ENCODE measurements around the gene COL8A2.

The COL8A2 gene

DNA sequence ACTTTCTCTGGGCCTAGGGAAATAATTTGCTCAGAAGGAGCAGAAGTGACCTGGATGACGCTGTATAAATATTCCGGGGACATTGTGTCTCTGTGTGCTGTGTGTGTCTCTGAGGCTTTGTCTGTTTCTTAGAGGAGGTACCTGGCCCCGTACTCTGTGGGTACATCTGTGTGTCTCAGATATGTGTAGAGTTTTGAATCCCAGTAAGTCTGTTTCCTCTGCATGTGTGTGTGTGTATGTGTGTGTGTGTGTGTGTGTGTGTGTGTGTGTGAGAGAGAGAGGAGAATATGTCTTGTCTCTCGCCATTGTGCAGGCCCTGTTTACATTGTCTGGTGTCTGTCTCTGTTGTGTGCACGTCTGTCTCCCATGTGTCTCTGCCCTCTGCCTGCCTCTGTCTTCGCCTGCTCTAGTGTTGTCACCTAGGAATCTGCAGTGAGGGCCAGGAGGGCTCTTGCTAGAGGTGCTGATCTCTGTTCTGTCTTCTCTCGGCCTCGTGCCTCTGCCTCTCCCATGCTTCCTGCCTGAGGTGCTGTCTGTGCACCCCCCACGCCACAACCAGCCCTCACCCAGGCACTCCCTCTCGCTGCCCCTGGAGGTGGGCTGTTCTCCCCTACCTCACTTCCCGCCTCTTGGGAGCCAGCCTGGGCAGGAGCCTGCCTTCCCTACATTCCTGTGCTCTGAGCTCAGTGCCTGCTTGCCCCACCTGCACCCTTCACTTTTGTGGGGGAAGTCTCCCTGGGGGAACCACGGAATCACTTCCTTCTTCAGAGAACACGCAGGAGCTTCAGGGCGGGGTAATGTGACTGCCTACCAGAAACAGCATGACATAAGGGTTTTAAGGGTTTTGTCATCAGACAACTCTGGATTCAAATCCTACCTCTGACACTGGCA lies 36.9 kb upstream of the COL8A2 start:
- Histone ChIP-seq H2AK5ac (ENCODE audit: low read length) (no peak overlapping the region), H3K27ac (ENCODE audit: low read depth, low read length) (peak overlapping the region; percentile 91), H3K79me2 (ENCODE audit: control insufficient read depth, insufficient read depth, low read length, poor library complexity) (peaks cover 39% of the 10 kb centered on the region), H3K4me1 (ENCODE audit: control insufficient read depth in 1 of 2, insufficient read depth in 2 of 2, low read length in 2 of 2) (peaks cover 34 to 42% of the 10 kb centered on the region in 2 experiments), H3K9ac (ENCODE audit: low read length) (no peak overlapping the region), H2AFZ (ENCODE audit: insufficient read depth, low read length, poor library complexity) (no peak overlapping the region), H3K36me3 (ENCODE audit: control insufficient read depth in 1 of 2, insufficient read depth in 2 of 2, low read length in 2 of 2) (peaks cover 15 to 22% of the 10 kb centered on the region in 2 experiments), H3K14ac (ENCODE audit: low read length) (no peak overlapping the region), H3K18ac (ENCODE audit: low read length) (peak overlapping the region; percentile 49), H3K23ac (ENCODE audit: low read length) (no peak overlapping the region), H3K4ac (ENCODE audit: low read depth, low read length) (peak overlapping the region; percentile 61), H4K12ac (ENCODE audit: low read depth, low read length) (no peak overlapping the region), H2BK5ac (ENCODE audit: low read depth, low read length, poor library complexity) (no peak overlapping the region), H4K91ac (ENCODE audit: low read depth, low read length) (no peak overlapping the region), H4K8ac (ENCODE audit: low read depth, low read length) (no peak overlapping the region), H2BK120ac (ENCODE audit: insufficient read depth, low read length, poor library complexity) (peak overlapping the region; percentile 16), H3K4me3 (ENCODE audit: low read depth, low read length) (no peak overlapping the region), H3K9me3 (ENCODE audit: insufficient read depth, low read depth, low read length) (no peaks in the 10 kb centered on the region), H3K4me2 (ENCODE audit: low read length) (peak overlapping the region; percentile 34), H3K79me1 (ENCODE audit: low read length) (peaks cover 10% of the 10 kb centered on the region), H2BK12ac (ENCODE audit: low read length) (no peak overlapping the region), H3K27me3 (ENCODE audit: insufficient read depth, low read length) (no peaks in the 10 kb centered on the region)
- peak; percentile 22 to 41 for DNase-seq
- no CpG with 5 or more reads among the region's 14 CpGs for WGBS (ENCODE audit: extremely low coverage, insufficient coverage, insufficient read length)

DNA sequence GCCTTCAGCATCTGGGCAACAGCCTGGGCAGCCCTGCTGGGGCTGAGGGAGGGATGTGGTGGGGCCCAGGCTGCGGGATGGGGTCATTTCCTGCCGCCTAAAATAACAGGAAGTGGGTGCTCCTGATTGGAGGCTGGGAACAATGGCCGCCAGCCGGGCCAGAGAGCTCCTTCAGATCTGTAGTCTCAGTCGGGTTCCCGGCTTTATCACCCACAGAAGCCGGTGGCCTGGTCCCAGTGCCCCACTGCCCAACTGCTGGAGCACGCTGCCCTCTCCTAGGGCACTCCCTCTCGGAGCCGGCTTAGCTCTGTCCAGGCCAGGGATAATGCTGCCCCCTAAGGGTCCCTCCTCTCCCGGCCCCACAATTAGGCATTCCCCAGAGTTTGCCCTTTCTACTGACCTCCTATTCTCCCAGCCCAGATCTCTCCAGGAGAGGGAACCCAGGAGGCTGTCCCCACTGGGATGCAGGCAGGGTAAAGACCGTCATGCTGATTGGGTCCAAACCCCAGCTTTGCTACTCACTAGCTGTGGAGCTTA lies 36.0 kb upstream of the COL8A2 start:
- Histone ChIP-seq H2BK12ac (ENCODE audit: low read length) (peak overlapping the region; percentile 46), H3K9me3 (ENCODE audit: insufficient read depth, low read depth, low read length) (no peaks in the 10 kb centered on the region), H4K91ac (ENCODE audit: low read depth, low read length) (peak overlapping the region; percentile 73), H4K12ac (ENCODE audit: low read depth, low read length) (peak overlapping the region; percentile 5), H3K14ac (ENCODE audit: low read length) (peak overlapping the region; percentile 59), H3K23ac (ENCODE audit: low read length) (no peak overlapping the region), H3K4ac (ENCODE audit: low read depth, low read length) (peak overlapping the region; percentile 89), H3K27ac (ENCODE audit: low read depth, low read length) (peak overlapping the region; percentile 91), H4K8ac (ENCODE audit: low read depth, low read length) (peak overlapping the region; percentile 79), H3K4me3 (ENCODE audit: low read depth, low read length) (no peak overlapping the region), H3K9ac (ENCODE audit: low read length) (peak overlapping the region; percentile 17), H3K27me3 (ENCODE audit: insufficient read depth, low read length) (no peaks in the 10 kb centered on the region), H3K18ac (ENCODE audit: low read length) (peak overlapping the region; percentile 48), H3K36me3 (ENCODE audit: control insufficient read depth in 1 of 2, insufficient read depth in 2 of 2, low read length in 2 of 2) (peaks cover 15 to 21% of the 10 kb centered on the region in 2 experiments), H3K79me2 (ENCODE audit: control insufficient read depth, insufficient read depth, low read length, poor library complexity) (peaks cover 47% of the 10 kb centered on the region), H2BK120ac (ENCODE audit: insufficient read depth, low read length, poor library complexity) (peak overlapping the region; percentile 70), H3K4me2 (ENCODE audit: low read length) (peak overlapping the region; percentile 15), H2AFZ (ENCODE audit: insufficient read depth, low read length, poor library complexity) (no peak overlapping the region), H2AK5ac (ENCODE audit: low read length) (peak overlapping the region; percentile 34), H3K4me1 (ENCODE audit: control insufficient read depth in 1 of 2, insufficient read depth in 2 of 2, low read length in 2 of 2) (peaks cover 34 to 42% of the 10 kb centered on the region in 2 experiments), H2BK5ac (ENCODE audit: low read depth, low read length, poor library complexity) (peak overlapping the region; percentile 75), H3K79me1 (ENCODE audit: low read length) (peaks cover 18% of the 10 kb centered on the region)
- no CpG with 5 or more reads among the region's 12 CpGs for WGBS (ENCODE audit: extremely low coverage, insufficient coverage, insufficient read length)
- no peak for DNase-seq

DNA sequence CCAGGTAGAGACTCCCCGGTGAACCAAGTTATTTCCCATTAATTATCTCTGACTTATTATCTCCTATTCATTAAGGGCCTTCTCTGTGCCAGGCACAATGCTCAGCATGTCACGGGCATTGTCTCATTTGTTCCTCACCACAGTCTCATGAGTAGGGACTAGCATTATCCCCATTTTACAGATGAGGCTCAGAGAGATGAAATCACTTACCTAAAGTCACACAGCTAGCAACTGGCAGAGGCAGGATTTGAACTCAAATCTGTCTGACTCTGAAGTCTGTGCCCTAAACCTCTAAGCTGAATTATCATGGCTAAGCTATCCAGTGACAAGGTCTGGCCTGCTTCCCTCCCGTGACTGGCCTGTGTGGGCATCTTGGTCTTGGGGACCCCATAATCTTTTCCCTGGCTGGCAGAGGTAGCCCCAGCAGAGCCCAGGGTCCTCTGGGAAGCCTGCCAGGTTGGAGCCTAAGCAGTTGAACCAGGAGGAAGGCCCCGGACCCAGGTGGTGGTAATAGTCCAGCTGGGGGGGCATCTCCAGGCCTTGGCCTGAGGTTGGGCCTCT lies 35.4 kb upstream of the COL8A2 start:
- Histone ChIP-seq H3K4me3 (ENCODE audit: low read depth, low read length) (no peak overlapping the region), H3K4me2 (ENCODE audit: low read length) (peak overlapping the region; percentile 15), H3K4ac (ENCODE audit: low read depth, low read length) (peak overlapping the region; percentile 89), H3K23ac (ENCODE audit: low read length) (no peak overlapping the region), H2BK12ac (ENCODE audit: low read length) (peak overlapping the region; percentile 47), H3K18ac (ENCODE audit: low read length) (peak overlapping the region; percentile 49), H3K36me3 (ENCODE audit: control insufficient read depth in 1 of 2, insufficient read depth in 2 of 2, low read length in 2 of 2) (peaks cover 15 to 21% of the 10 kb centered on the region in 2 experiments), H2BK5ac (ENCODE audit: low read depth, low read length, poor library complexity) (no peak overlapping the region), H3K9me3 (ENCODE audit: insufficient read depth, low read depth, low read length) (no peaks in the 10 kb centered on the region), H3K4me1 (ENCODE audit: control insufficient read depth in 1 of 2, insufficient read depth in 2 of 2, low read length in 2 of 2) (peaks cover 35 to 40% of the 10 kb centered on the region in 2 experiments), H3K9ac (ENCODE audit: low read length) (peak overlapping the region; percentile 6), H4K12ac (ENCODE audit: low read depth, low read length) (no peak overlapping the region), H4K8ac (ENCODE audit: low read depth, low read length) (peak overlapping the region; percentile 79), H3K27ac (ENCODE audit: low read depth, low read length) (peak overlapping the region; percentile 91), H4K91ac (ENCODE audit: low read depth, low read length) (peak overlapping the region; percentile 73), H2BK120ac (ENCODE audit: insufficient read depth, low read length, poor library complexity) (no peak overlapping the region), H3K79me2 (ENCODE audit: control insufficient read depth, insufficient read depth, low read length, poor library complexity) (peaks cover 48% of the 10 kb centered on the region), H2AK5ac (ENCODE audit: low read length) (peak overlapping the region; percentile 34), H2AFZ (ENCODE audit: insufficient read depth, low read length, poor library complexity) (no peak overlapping the region), H3K27me3 (ENCODE audit: insufficient read depth, low read length) (no peaks in the 10 kb centered on the region), H3K79me1 (ENCODE audit: low read length) (peaks cover 22% of the 10 kb centered on the region), H3K14ac (ENCODE audit: low read length) (peak overlapping the region; percentile 13)
- no CpG with 5 or more reads among the region's 4 CpGs for WGBS (ENCODE audit: extremely low coverage, insufficient coverage, insufficient read length)
- no peak for DNase-seq

DNA sequence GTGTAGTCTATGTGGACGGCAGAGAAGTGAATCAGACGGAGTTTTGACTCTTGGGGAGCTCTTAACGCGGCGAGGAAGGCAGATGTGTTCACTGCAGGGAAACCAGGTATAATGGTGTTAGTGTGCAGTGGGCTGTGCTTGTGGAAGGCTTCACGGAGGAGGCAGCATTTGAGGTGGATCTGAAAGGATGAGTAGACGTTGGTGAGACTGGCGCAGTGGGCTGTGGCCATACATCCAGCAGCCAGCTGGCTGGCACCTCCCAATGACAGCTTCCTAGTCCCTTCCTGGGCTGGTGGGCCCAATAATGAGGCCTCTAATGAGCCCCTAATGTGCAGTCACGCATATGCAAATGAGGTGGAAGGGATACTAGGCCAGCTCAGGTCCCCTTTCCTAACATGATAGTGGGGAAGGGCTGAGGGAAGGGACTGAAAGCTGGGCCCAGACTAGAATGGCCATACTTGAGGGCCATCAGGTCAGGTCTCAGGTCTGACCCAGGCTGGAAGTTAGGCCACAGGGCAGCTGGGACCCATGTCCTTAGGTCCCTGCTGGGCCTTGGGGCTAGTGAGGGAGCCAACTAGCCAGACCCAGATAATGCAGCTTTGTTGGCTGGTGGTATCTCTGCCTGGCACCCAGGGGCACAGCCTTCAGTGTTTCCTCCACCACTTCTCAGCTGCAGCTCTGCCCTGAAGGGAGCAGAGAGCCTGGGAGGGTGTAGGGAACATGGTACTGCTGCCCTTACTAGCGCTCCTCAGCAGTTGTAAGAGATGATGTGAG lies 34.8 kb upstream of the COL8A2 start:
- DNase-seq: no peak
- H3K18ac ChIP-seq (ENCODE audit: low read length): no peak overlapping the region
- H3K4me3 ChIP-seq (ENCODE audit: low read depth, low read length): no peak overlapping the region
- no peak overlapping the region for H3K23ac ChIP-seq (ENCODE audit: low read length)
- H3K9me3 ChIP-seq (ENCODE audit: insufficient read depth, low read depth, low read length): no peaks in the 10 kb centered on the region
- H3K79me1 ChIP-seq (ENCODE audit: low read length): peaks cover 27% of the 10 kb centered on the region
- H3K4me1 ChIP-seq (ENCODE audit: control insufficient read depth in 1 of 2, insufficient read depth in 2 of 2, low read length in 2 of 2): peaks cover 41 to 47% of the 10 kb centered on the region in 2 experiments
- H2AFZ ChIP-seq (ENCODE audit: insufficient read depth, low read length, poor library complexity): no peak overlapping the region
- H4K91ac ChIP-seq (ENCODE audit: low read depth, low read length): no peak overlapping the region
- no peak overlapping the region for H2AK5ac ChIP-seq (ENCODE audit: low read length)
- peaks cover 13 to 21% of the 10 kb centered on the region in 2 experiments for H3K36me3 ChIP-seq (ENCODE audit: control insufficient read depth in 1 of 2, insufficient read depth in 2 of 2, low read length in 2 of 2)
- H2BK5ac ChIP-seq (ENCODE audit: low read depth, low read length, poor library complexity): no peak overlapping the region
- peak overlapping the region; percentile 78 for H3K4ac ChIP-seq (ENCODE audit: low read depth, low read length)
- WGBS (ENCODE audit: extremely low coverage, insufficient coverage, insufficient read length): no CpG with 5 or more reads among the region's 10 CpGs
- no peak overlapping the region for H4K12ac ChIP-seq (ENCODE audit: low read depth, low read length)
- no peak overlapping the region for H3K27ac ChIP-seq (ENCODE audit: low read depth, low read length)
- no peak overlapping the region for H3K9ac ChIP-seq (ENCODE audit: low read length)
- H3K14ac ChIP-seq (ENCODE audit: low read length): no peak overlapping the region
- no peak overlapping the region for H2BK120ac ChIP-seq (ENCODE audit: insufficient read depth, low read length, poor library complexity)
- H4K8ac ChIP-seq (ENCODE audit: low read depth, low read length): no peak overlapping the region
- no peaks in the 10 kb centered on the region for H3K27me3 ChIP-seq (ENCODE audit: insufficient read depth, low read length)
- no peak overlapping the region for H2BK12ac ChIP-seq (ENCODE audit: low read length)
- peaks cover 50% of the 10 kb centered on the region for H3K79me2 ChIP-seq (ENCODE audit: control insufficient read depth, insufficient read depth, low read length, poor library complexity)
- H3K4me2 ChIP-seq (ENCODE audit: low read length): peak overlapping the region; percentile 5
